SH-SY5Y (cell line): ENCODE measurements around the gene CAVIN1.

Experiments
- GATA2 ChIP-seq: IDR thresholded peaks from 2 replicates; pipeline ENCODE4 v1.6.1; 2011; ENCODE audit warnings: mild to moderate bottlenecking, low read depth, low read length
- GATA3 ChIP-seq: IDR thresholded peaks from 2 replicates; pipeline ENCODE4 v1.6.1; 2011; ENCODE audit warnings: low read depth, mild to moderate bottlenecking, low read length, moderate library complexity

The CAVIN1 gene

DNA sequence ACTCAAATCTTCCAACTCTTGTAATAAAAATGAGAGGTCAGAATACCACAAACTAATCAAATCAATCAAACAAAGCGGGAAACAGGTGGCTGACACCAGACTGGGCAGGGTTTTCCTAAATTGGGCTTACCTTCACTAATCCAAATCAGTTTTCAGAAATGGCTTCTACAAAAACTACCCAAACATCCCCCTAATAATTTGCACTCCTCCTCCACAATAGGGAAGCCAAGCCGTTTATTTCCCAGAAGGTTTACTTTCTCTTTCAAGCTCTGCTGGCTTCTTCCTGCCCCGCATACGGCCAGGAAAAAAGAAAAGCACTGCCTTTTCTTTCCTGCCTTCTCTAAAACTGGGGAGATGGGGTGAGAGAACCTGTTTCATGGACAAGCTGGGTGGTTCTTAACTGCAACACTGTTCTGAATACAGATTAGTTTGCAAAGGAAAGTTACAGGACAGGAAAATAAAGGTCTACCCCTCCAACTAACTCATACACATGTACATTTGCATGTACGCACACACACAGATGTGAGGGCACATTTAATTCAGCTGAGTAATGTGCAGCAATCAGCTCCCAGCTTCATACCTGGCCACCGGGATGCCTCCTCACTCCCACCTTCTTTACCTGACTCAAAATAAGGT, 44.0 kb downstream of the CAVIN1 start:
- TF ChIP-seq GATA3, result no peak
- TF ChIP-seq GATA2, result no peak

DNA sequence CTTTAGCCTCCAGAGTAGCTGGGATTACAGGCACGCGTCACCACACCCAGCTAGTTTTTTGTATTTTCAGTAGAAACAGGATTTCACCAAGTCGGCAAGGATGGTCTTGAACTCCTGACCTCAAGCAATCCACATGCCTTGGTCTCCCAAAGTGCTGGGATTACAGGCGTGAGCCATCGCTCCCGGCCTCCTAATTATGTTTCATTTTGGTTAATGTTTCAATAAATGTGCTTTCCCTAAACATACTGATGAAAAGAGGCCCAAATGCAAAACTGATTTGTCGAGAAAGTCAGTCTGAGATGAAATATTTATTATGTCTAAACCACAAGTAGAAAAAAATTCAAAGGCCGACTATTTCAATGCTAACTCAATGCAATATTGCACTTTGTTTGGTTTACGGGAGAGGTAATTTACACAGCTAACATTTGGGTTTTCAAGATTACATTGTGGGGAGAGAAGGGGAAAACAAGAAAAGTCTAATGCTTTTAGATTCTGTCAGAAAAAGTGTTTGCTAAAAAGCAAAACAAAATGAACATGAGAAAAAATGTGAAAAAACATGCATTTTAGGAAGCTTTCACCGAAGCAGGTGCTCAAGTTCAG, 44.6 kb downstream of the CAVIN1 start:
- no peak for TF ChIP-seq GATA3
- no peak for TF ChIP-seq GATA2

DNA sequence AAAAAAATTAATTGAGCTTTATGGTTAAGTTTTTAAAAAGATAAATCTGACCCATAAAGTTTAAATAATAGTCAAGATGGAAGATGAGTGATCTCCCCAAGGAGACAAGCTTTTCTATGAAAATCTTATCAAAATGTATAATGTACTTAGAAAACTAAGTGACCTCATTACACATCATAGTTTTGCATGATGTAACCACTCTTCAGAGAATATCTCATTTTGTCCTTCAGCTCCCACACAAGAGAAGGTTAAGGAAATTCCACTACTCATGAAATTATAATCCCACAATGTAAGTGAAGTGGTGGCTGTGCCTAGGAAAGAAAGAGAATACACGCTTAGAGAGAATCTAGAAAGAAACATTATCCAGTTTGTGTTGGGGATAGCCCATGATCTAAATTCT, 49.2 kb downstream of the CAVIN1 start:
- TF ChIP-seq GATA2, result no peak

DNA sequence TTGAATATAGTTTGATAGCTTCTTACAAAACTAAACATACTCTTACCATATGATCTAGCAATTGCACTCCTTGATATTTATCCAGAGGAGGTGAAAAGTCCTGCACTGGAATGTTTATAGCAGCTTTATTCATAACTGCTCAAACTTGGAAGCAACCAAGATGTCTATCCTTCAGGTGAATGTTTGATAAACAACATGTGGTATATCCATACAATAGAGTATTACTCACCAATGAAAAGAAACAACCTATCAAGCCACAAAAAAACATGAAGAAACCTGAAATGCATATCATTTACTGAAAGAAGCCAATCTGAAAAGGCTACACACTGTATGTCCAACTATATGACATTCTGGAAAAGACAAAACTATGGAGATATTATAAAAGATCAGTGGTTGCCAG, 50.9 kb downstream of the CAVIN1 start:
- TF ChIP-seq GATA3 (no peak), GATA2 (no peak)

GRCh38 chr17:42365136-42365535, 57.9 kb downstream of the CAVIN1 start:
- TF ChIP-seq GATA2, result no peak

- TF ChIP-seq GATA2 (no peak), GATA3 (no peak)
These were observed 59.1 kb downstream of the CAVIN1 start for GRCh38 chr17:42363767-42364585.

DNA sequence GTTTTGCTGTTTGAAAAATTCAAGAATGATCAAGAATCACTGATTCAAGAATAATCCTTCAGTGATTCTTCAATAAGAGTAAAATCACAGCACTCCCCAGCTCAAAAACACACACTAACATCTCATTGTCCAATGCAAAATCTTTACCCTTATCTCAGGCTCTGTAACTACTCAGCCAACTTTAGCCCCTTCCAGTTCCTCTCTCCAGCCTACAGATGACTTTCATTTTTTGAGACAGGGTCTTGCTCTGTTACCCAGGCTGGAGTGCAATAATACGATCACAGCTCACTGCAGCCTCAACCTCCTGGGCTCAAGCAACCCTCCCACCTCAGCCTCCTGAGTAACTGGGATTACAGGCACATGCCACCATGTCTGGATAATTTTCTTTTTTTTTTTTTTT, 59.8 kb downstream of the CAVIN1 start:
- TF ChIP-seq GATA3, result no peak
- no peak for TF ChIP-seq GATA2

DNA sequence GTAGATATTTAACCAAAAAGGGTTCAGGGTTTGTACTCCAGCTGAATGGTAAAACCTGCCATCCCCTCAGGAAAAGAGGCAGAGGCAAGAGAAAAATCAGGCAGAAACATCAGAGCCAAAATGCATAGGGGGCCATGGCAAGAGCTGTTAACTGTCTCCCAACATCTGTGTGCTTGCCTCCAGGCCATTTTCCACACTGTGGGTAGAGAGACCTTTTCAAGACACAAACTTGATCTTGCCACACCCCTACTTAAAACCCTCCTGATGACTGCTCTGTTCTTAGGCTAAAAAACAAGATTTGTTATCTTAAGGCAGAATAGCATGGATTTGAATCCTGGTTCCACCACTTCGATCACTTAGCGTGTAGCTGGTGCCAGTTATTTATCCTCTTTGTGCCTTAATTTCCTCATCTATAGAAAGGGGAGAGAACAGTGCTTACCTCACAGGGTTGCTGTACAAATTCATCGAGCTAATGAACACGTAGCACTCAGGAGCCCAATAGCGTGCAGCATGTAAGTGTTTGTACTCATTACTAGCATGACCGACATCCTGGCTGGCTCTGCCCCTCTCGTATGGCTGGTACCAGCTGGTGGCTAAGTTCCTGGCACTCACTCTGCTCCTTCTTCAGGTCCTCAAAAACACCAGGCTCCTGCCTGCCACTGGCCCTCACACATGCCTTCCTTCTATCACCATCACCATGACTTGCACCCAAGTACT, 60.7 kb downstream of the CAVIN1 start:
- TF ChIP-seq GATA2, result no peak
- TF ChIP-seq GATA3, result no peak

GRCh38 chr17:42361781-42362186, 61.3 kb downstream of the CAVIN1 start:
- TF ChIP-seq GATA2, result no peak
- TF ChIP-seq GATA3, result no peak

GRCh38 chr17:42359133-42359532, 63.9 kb downstream of the CAVIN1 start:
- no peak for TF ChIP-seq GATA3
- no peak for TF ChIP-seq GATA2

- TF ChIP-seq GATA2 (no peak), GATA3 (no peak)
These were observed 64.6 kb downstream of the CAVIN1 start for GRCh38 chr17:42358434-42358833.

DNA sequence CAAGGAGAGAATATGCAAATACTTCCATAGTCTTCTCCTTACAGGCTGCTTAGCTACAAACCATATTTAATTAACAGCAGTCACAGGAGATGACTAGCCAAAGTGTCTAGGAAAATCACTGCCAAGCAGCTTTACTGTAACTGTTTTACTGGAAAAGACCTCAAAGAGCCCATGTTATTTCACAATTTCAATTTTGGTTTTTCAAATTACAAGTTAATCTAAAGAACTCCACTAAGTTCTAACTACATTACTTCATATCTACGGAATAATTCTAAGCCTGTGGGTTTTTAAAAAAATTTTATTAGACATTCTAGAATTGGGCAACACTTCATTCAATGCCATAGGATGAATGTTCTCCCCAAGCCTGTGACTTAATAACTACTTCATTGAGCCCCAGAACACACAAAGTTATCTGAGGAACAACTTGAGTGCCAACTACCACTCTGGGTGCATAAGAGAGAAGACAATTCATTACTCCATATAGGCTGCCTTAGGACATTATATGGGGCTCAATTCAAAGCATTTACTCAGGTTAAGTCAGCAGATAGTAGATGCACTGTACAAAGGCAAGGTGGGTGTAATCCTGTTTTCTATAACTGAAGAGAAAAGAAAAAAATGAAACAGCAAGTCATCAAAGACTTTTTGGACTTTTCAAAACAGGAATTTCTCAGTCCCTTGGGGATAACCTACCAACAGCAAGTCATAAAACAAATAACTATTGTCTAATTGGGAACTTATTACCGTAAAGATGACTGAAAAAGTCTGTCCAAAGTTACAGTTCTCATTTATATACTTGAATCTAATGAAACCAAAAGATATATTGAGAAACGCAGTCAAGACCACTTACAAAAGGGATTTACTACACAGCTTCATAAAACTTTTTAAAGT, 67.9 kb downstream of the CAVIN1 start:
- TF ChIP-seq GATA2 (no peak), GATA3 (no peak)
